Measurements from ENCODE around the gene WIF1.

The WIF1 gene

GRCh38 chr12:65086236-65086635 lies 34.9 kb downstream of the WIF1 start:
- Histone ChIP-seq H3K27me3 (ENCODE audit: control insufficient read depth, insufficient read depth, low read length) (no peaks in the 10 kb centered on the region), H3K4me3 (ENCODE audit: low read depth, low read length) (no peak overlapping the region), H3K27ac (ENCODE audit: low read depth, low read length) (no peak overlapping the region), H3K9me3 (ENCODE audit: control insufficient read depth, insufficient read depth, low read length) (no peaks in the 10 kb centered on the region), H3K9ac (ENCODE audit: low read depth, low read length) (no peak overlapping the region), H3K36me3 (ENCODE audit: control insufficient read depth, insufficient read depth, low read length) (no peaks in the 10 kb centered on the region), H3K4me1 (ENCODE audit: control insufficient read depth, insufficient read depth, low read length) (peaks cover 15% of the 10 kb centered on the region)

- Histone ChIP-seq H3K4me3 (ENCODE audit: low read depth, low read length) (no peak overlapping the region; the same call in 1 of the 2 replicates), H3K36me3 (ENCODE audit: control insufficient read depth, insufficient read depth, low read length) (no peaks in the 10 kb centered on the region), H3K27ac (ENCODE audit: low read depth, low read length) (no peak overlapping the region), H3K9me3 (ENCODE audit: control insufficient read depth, insufficient read depth, low read length) (no peaks in the 10 kb centered on the region), H3K4me1 (ENCODE audit: control insufficient read depth, insufficient read depth, low read length) (peaks cover 15% of the 10 kb centered on the region), H3K27me3 (ENCODE audit: control insufficient read depth, insufficient read depth, low read length) (no peaks in the 10 kb centered on the region), H3K9ac (ENCODE audit: low read depth, low read length) (no peak overlapping the region)
Measured at GRCh38 chr12:65084579-65084978, 36.5 kb downstream of the WIF1 start.

GRCh38 chr12:65083581-65083980 lies 37.5 kb downstream of the WIF1 start:
- H3K36me3 ChIP-seq (ENCODE audit: control insufficient read depth, insufficient read depth, low read length): no peaks in the 10 kb centered on the region
- no peak overlapping the region for H3K9ac ChIP-seq (ENCODE audit: low read depth, low read length)
- no peaks in the 10 kb centered on the region for H3K27me3 ChIP-seq (ENCODE audit: control insufficient read depth, insufficient read depth, low read length)
- no peaks in the 10 kb centered on the region for H3K9me3 ChIP-seq (ENCODE audit: control insufficient read depth, insufficient read depth, low read length)
- no peak overlapping the region for H3K4me3 ChIP-seq (ENCODE audit: low read depth, low read length)
- peaks cover 15% of the 10 kb centered on the region for H3K4me1 ChIP-seq (ENCODE audit: control insufficient read depth, insufficient read depth, low read length)
- no peak overlapping the region for H3K27ac ChIP-seq (ENCODE audit: low read depth, low read length)

GRCh38 chr12:65082406-65082805 lies 38.7 kb downstream of the WIF1 start:
- H3K9me3 ChIP-seq (ENCODE audit: control insufficient read depth, insufficient read depth, low read length): no peaks in the 10 kb centered on the region
- H3K27ac ChIP-seq (ENCODE audit: low read depth, low read length): no peak overlapping the region
- H3K4me3 ChIP-seq (ENCODE audit: low read depth, low read length): no peak overlapping the region
- no peaks in the 10 kb centered on the region for H3K27me3 ChIP-seq (ENCODE audit: control insufficient read depth, insufficient read depth, low read length)
- H3K36me3 ChIP-seq (ENCODE audit: control insufficient read depth, insufficient read depth, low read length): no peaks in the 10 kb centered on the region
- no peak overlapping the region for H3K9ac ChIP-seq (ENCODE audit: low read depth, low read length)
- H3K4me1 ChIP-seq (ENCODE audit: control insufficient read depth, insufficient read depth, low read length): peaks cover 15% of the 10 kb centered on the region

GRCh38 chr12:65081496-65081895 lies 39.6 kb downstream of the WIF1 start:
- Histone ChIP-seq H3K27me3 (ENCODE audit: control insufficient read depth, insufficient read depth, low read length) (no peaks in the 10 kb centered on the region), H3K4me1 (ENCODE audit: control insufficient read depth, insufficient read depth, low read length) (peaks cover 15% of the 10 kb centered on the region), H3K36me3 (ENCODE audit: control insufficient read depth, insufficient read depth, low read length) (no peaks in the 10 kb centered on the region), H3K4me3 (ENCODE audit: low read depth, low read length) (no peak overlapping the region), H3K9ac (ENCODE audit: low read depth, low read length) (no peak overlapping the region), H3K9me3 (ENCODE audit: control insufficient read depth, insufficient read depth, low read length) (no peaks in the 10 kb centered on the region), H3K27ac (ENCODE audit: low read depth, low read length) (no peak overlapping the region)

- H3K9me3 ChIP-seq (ENCODE audit: control insufficient read depth, insufficient read depth, low read length): no peaks in the 10 kb centered on the region
- no peaks in the 10 kb centered on the region for H3K36me3 ChIP-seq (ENCODE audit: control insufficient read depth, insufficient read depth, low read length)
- H3K9ac ChIP-seq (ENCODE audit: low read depth, low read length): no peak overlapping the region
- H3K4me3 ChIP-seq (ENCODE audit: low read depth, low read length): no peak overlapping the region
- H3K27me3 ChIP-seq (ENCODE audit: control insufficient read depth, insufficient read depth, low read length): no peaks in the 10 kb centered on the region
- no peak overlapping the region for H3K27ac ChIP-seq (ENCODE audit: low read depth, low read length)
- no peaks in the 10 kb centered on the region for H3K4me1 ChIP-seq (ENCODE audit: control insufficient read depth, insufficient read depth, low read length)
Measured at GRCh38 chr12:65074932-65075331, 46.2 kb downstream of the WIF1 start.

- H3K36me3 ChIP-seq (ENCODE audit: control insufficient read depth, insufficient read depth, low read length): no peaks in the 10 kb centered on the region
Measured at GRCh38 chr12:65069336-65069735, 51.8 kb downstream of the WIF1 start.

GRCh38 chr12:65067383-65067782 lies 53.7 kb downstream of the WIF1 start:
- H3K9ac ChIP-seq (ENCODE audit: low read depth, low read length): no peak overlapping the region
- H3K27me3 ChIP-seq (ENCODE audit: control insufficient read depth, insufficient read depth, low read length): no peaks in the 10 kb centered on the region
- H3K27ac ChIP-seq (ENCODE audit: low read depth, low read length): no peak overlapping the region
- no peak overlapping the region for H3K4me3 ChIP-seq (ENCODE audit: low read depth, low read length)
- no peaks in the 10 kb centered on the region for H3K9me3 ChIP-seq (ENCODE audit: control insufficient read depth, insufficient read depth, low read length)
- H3K4me1 ChIP-seq (ENCODE audit: control insufficient read depth, insufficient read depth, low read length): no peaks in the 10 kb centered on the region
- H3K36me3 ChIP-seq (ENCODE audit: control insufficient read depth, insufficient read depth, low read length): no peaks in the 10 kb centered on the region

More at GRCh38 chr12:65069336-65069735, 51.8 kb downstream of the WIF1 start:
- Histone ChIP-seq H3K4me3 (ENCODE audit: low read depth, low read length) (no peak overlapping the region), H3K9me3 (ENCODE audit: control insufficient read depth, insufficient read depth, low read length) (no peaks in the 10 kb centered on the region), H3K9ac (ENCODE audit: low read depth, low read length) (no peak overlapping the region), H3K27ac (ENCODE audit: low read depth, low read length) (no peak overlapping the region), H3K27me3 (ENCODE audit: control insufficient read depth, insufficient read depth, low read length) (no peaks in the 10 kb centered on the region), H3K4me1 (ENCODE audit: control insufficient read depth, insufficient read depth, low read length) (no peaks in the 10 kb centered on the region)

- Histone ChIP-seq H3K9ac (ENCODE audit: low read depth, low read length) (no peak overlapping the region), H3K36me3 (ENCODE audit: control insufficient read depth, insufficient read depth, low read length) (no peaks in the 10 kb centered on the region), H3K4me3 (ENCODE audit: low read depth, low read length) (0 out of 2 replicates have a peak overlapping the region, but pooled peaks have one; percentile 37), H3K27me3 (ENCODE audit: control insufficient read depth, insufficient read depth, low read length) (no peaks in the 10 kb centered on the region), H3K4me1 (ENCODE audit: control insufficient read depth, insufficient read depth, low read length) (peaks cover 37% of the 10 kb centered on the region), H3K27ac (ENCODE audit: low read depth, low read length) (peak overlapping the region; percentile 40), H3K9me3 (ENCODE audit: control insufficient read depth, insufficient read depth, low read length) (no peaks in the 10 kb centered on the region)
Measured at GRCh38 chr12:65055859-65056258, 65.2 kb downstream of the WIF1 start.

- Histone ChIP-seq H3K36me3 (ENCODE audit: control insufficient read depth, insufficient read depth, low read length) (no peaks in the 10 kb centered on the region), H3K9me3 (ENCODE audit: control insufficient read depth, insufficient read depth, low read length) (no peaks in the 10 kb centered on the region), H3K4me3 (ENCODE audit: low read depth, low read length) (no peak overlapping the region), H3K9ac (ENCODE audit: low read depth, low read length) (no peak overlapping the region), H3K4me1 (ENCODE audit: control insufficient read depth, insufficient read depth, low read length) (peaks cover 31% of the 10 kb centered on the region), H3K27me3 (ENCODE audit: control insufficient read depth, insufficient read depth, low read length) (no peaks in the 10 kb centered on the region), H3K27ac (ENCODE audit: low read depth, low read length) (no peak overlapping the region)
Measured at GRCh38 chr12:65051218-65051617, 69.9 kb downstream of the WIF1 start.

GRCh38 chr12:65045269-65045668 lies 75.8 kb downstream of the WIF1 start:
- H3K36me3 ChIP-seq (ENCODE audit: control insufficient read depth, insufficient read depth, low read length): no peaks in the 10 kb centered on the region
- no peaks in the 10 kb centered on the region for H3K27me3 ChIP-seq (ENCODE audit: control insufficient read depth, insufficient read depth, low read length)
- H3K9ac ChIP-seq (ENCODE audit: low read depth, low read length): no peak overlapping the region
- H3K4me1 ChIP-seq (ENCODE audit: control insufficient read depth, insufficient read depth, low read length): no peaks in the 10 kb centered on the region
- no peak overlapping the region for H3K4me3 ChIP-seq (ENCODE audit: low read depth, low read length)
- H3K27ac ChIP-seq (ENCODE audit: low read depth, low read length): no peak overlapping the region
- no peaks in the 10 kb centered on the region for H3K9me3 ChIP-seq (ENCODE audit: control insufficient read depth, insufficient read depth, low read length)

GRCh38 chr12:65039301-65039700 lies 81.8 kb downstream of the WIF1 start:
- Histone ChIP-seq H3K27ac (ENCODE audit: low read depth, low read length) (no peak overlapping the region), H3K4me3 (ENCODE audit: low read depth, low read length) (no peak overlapping the region), H3K4me1 (ENCODE audit: control insufficient read depth, insufficient read depth, low read length) (no peaks in the 10 kb centered on the region), H3K9me3 (ENCODE audit: control insufficient read depth, insufficient read depth, low read length) (peaks cover 11% of the 10 kb centered on the region; the same call in 1 of the 2 replicates), H3K36me3 (ENCODE audit: control insufficient read depth, insufficient read depth, low read length) (no peaks in the 10 kb centered on the region), H3K9ac (ENCODE audit: low read depth, low read length) (no peak overlapping the region), H3K27me3 (ENCODE audit: control insufficient read depth, insufficient read depth, low read length) (no peaks in the 10 kb centered on the region)
